DND-41 (cell line): ENCODE measurements around the gene HLA-A.
A peak's percentile ranks its signal among the peaks of the same experiment; 100 is the strongest.

Experiments used
- ATAC-seq: fragments of 200-7000 bp; cut with Tn5 transposase; 3 replicates; pipeline ENCODE4 v1.9.1; 2021; ENCODE audit warnings: low read depth; ENCODE audit not compliant: insufficient read depth
- DNase-seq: peaks from one replicate; pipeline ENCODE4 v3.0.0-alpha.2; 2020
- H2AFZ ChIP-seq: 2 replicates; pipeline ENCODE4 v1.6.0; 2012; ENCODE audit warnings: low read depth, low read length
- H3K27ac ChIP-seq: 2 replicates; pipeline ENCODE4 v1.5.1; 2012; ENCODE audit warnings: low read length, inconsistent platforms
- H3K27me3 ChIP-seq: fragments of 200-600 bp; sonication (generic); 2 replicates; pipeline ENCODE4 v1.6.0; 2012; ENCODE audit warnings: low read length, mild to moderate bottlenecking, inconsistent platforms; ENCODE audit not compliant: insufficient read depth, poor library complexity
- H3K36me3 ChIP-seq: 2 replicates; pipeline ENCODE4 v1.5.1; 2012; ENCODE audit warnings: low read length, inconsistent platforms; ENCODE audit not compliant: insufficient read depth
- H3K4me1 ChIP-seq: 2 replicates; pipeline ENCODE4 v1.5.1; 2012; ENCODE audit warnings: mild to moderate bottlenecking, low read length; ENCODE audit not compliant: insufficient read depth
- H3K4me2 ChIP-seq: 2 replicates; pipeline ENCODE4 v1.6.0; 2012; ENCODE audit warnings: mild to moderate bottlenecking, moderate library complexity, low read length, inconsistent platforms; ENCODE audit not compliant: insufficient read depth
- H3K4me3 ChIP-seq, 2 experiments: fragments of 200-600 bp in 1 of 2; shearing (Covaris generic) in 1 of 2; 2 replicates each; pipeline ENCODE4 v1.5.1; 2012 to 2016; ENCODE audit warnings: inconsistent platforms in 2 of 2, low read length in 2 of 2, mild to moderate bottlenecking in 2 of 2, low read depth in 1 of 2, moderate library complexity in 1 of 2
- H3K79me2 ChIP-seq: 2 replicates; pipeline ENCODE4 v1.6.0; 2012; ENCODE audit warnings: low read length, inconsistent platforms; ENCODE audit not compliant: insufficient read depth
- H3K9ac ChIP-seq: 2 replicates; pipeline ENCODE4 v1.6.0; 2012; ENCODE audit warnings: low read depth, mild to moderate bottlenecking, inconsistent platforms, low read length, moderate library complexity
- H3K9me3 ChIP-seq: 2 replicates; pipeline ENCODE4 v1.5.1; 2012; ENCODE audit warnings: low read length, moderate library complexity, mild to moderate bottlenecking, inconsistent platforms; ENCODE audit not compliant: insufficient read depth, severe bottlenecking
- H4K20me1 ChIP-seq: 2 replicates; pipeline ENCODE4 v1.6.0; 2012; ENCODE audit warnings: low read length; ENCODE audit not compliant: insufficient read depth
- CTCF ChIP-seq: IDR thresholded peaks from 2 replicates; pipeline ENCODE4 v1.5.1; 2012; ENCODE audit warnings: borderline replicate concordance, low read length, moderate library complexity, mild to moderate bottlenecking; ENCODE audit not compliant: poor library complexity, severe bottlenecking; ENCODE audit errors: extremely low read depth
- EZH2 ChIP-seq: IDR thresholded peaks from 3 replicates; pipeline ENCODE4 v1.6.1; 2012; ENCODE audit warnings: borderline replicate concordance, low read depth, mild to moderate bottlenecking, moderate library complexity, low read length, inconsistent platforms; ENCODE audit not compliant: severe bottlenecking

HLA-A gene

GRCh38 chr6:29992807-29993206 is 50.5 kb downstream of the HLA-A start:
- ATAC-seq (no peak), DNase-seq (no peak)
- no peaks in the 10 kb centered on the region for H3K9me3 ChIP-seq
- H3K27ac ChIP-seq = no peak overlapping the region
- H3K9ac ChIP-seq = no peak overlapping the region
- H2AFZ ChIP-seq = no peak overlapping the region
- no peak overlapping the region for H3K4me2 ChIP-seq
- H3K4me1 ChIP-seq = no peaks in the 10 kb centered on the region
- H3K79me2 ChIP-seq = no peaks in the 10 kb centered on the region
- no peaks in the 10 kb centered on the region for H4K20me1 ChIP-seq
- no peak overlapping the region for H3K4me3 ChIP-seq
- H3K36me3 ChIP-seq = no peaks in the 10 kb centered on the region
- H3K27me3 ChIP-seq = no peaks in the 10 kb centered on the region
- TF ChIP-seq EZH2 (no peak), CTCF (no peak)

- no peaks in the 10 kb centered on the region for H3K36me3 ChIP-seq
- H3K4me1 ChIP-seq = no peaks in the 10 kb centered on the region
- H3K9ac ChIP-seq = no peak overlapping the region
- H3K9me3 ChIP-seq = no peaks in the 10 kb centered on the region
- DNase-seq (no peak), ATAC-seq (no peak)
- H3K4me3 ChIP-seq = no peak overlapping the region
- TF ChIP-seq CTCF = no peak
- no peak for TF ChIP-seq EZH2
- H2AFZ ChIP-seq = no peak overlapping the region
- no peak overlapping the region for H3K27ac ChIP-seq
- no peaks in the 10 kb centered on the region for H3K79me2 ChIP-seq
- H4K20me1 ChIP-seq = no peaks in the 10 kb centered on the region
- H3K4me2 ChIP-seq = no peak overlapping the region
- H3K27me3 ChIP-seq = no peaks in the 10 kb centered on the region
These were observed 52.5 kb downstream of the HLA-A start for GRCh38 chr6:29994826-29995225.

GRCh38 chr6:29995340-29995777 is 53.0 kb downstream of the HLA-A start:
- H3K36me3 ChIP-seq = no peaks in the 10 kb centered on the region
- no peaks in the 10 kb centered on the region for H3K79me2 ChIP-seq
- no peak for DNase-seq
- ATAC-seq = 0 out of 3 replicates have a peak, but pooled peaks have one; percentile 40
- H3K27me3 ChIP-seq = no peaks in the 10 kb centered on the region
- no peak overlapping the region for H3K9ac ChIP-seq
- H3K4me2 ChIP-seq = no peak overlapping the region
- no peak overlapping the region for H3K27ac ChIP-seq
- H3K4me3 ChIP-seq = no peak overlapping the region
- no peaks in the 10 kb centered on the region for H3K4me1 ChIP-seq
- no peaks in the 10 kb centered on the region for H3K9me3 ChIP-seq
- TF ChIP-seq EZH2 (no peak), CTCF (no peak)
- H2AFZ ChIP-seq = no peak overlapping the region
- H4K20me1 ChIP-seq = no peaks in the 10 kb centered on the region
